OCI-LY3 (cell line): ENCODE measurements around the gene NRG3.

Source experiments
- CTCF ChIP-seq: fragments of 200-600, 300-600 bp; sonication (generic); IDR thresholded peaks from 2 replicates; pipeline ENCODE4 v1.5.1; 2014; ENCODE audit warnings: antibody characterized with exemption, low read length, low read depth
- EZH2phosphoT487 ChIP-seq: fragments of 200-600 bp; shearing (Covaris generic); IDR thresholded peaks from 2 replicates; pipeline ENCODE4 v1.6.1; 2018; ENCODE audit warnings: antibody characterized with exemption, mixed run types, low read depth

DNA sequence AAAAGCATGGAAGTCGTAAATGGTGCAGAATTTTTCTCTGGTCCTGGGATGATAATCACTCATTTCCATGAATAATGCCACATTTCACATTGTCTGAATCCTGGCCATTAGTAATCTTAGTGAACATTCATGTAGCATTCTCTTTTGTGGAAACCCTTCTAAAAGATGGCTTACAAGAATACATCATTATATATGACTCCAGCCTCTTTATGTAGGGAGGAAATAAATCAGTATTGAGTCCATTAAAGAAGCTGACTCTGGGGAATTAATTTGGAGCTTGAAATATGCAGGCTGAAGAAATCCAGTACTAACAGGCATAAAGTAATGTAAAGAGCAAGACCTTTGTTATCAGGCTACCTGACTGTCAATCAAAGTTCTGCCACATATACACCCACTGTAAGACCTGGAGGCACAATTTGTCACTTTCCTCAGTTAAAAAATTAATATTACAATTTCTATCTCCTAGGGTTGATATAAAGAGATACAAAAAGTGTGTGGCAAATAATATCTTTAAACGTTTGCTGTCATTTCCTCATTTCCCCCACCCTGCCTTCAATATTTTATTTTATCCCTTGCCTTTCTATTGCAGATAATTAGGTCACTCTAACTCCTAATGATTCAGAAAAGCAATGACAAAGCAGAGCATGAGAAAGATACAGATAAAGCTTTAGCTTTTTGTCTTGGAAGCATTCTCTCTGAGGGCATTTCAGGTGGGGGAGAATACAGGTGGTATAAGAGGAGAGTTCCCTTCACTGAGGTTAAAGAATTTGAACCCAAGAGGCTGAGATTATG lies 1142.3 kb downstream of the NRG3 start:
- TF ChIP-seq CTCF (no peak), EZH2phosphoT487 (no peak)
